Uterus (tissue), 2 donors: ENCODE data around the gene NPC2.

Experiments
- CTCF ChIP-seq, 4 experiments: fragments of 200-600 bp in 2 of 4; fragments of 450-650 bp in 2 of 4; sonication (generic) in 2 of 4; IDR thresholded peaks; one replicate each; pipeline ENCODE4 v1.5.1; 2016 to 2019; ENCODE audit warnings: antibody characterized with exemption in 4 of 4, mild to moderate bottlenecking in 2 of 4, moderate library complexity in 1 of 4
- POLR2A ChIP-seq, 2 donors: fragments of 450-650 bp; IDR thresholded peaks; one replicate each; pipeline ENCODE4 v1.6.1; 2016; ENCODE audit warnings: antibody characterized with exemption in 2 of 2, mild to moderate bottlenecking in 1 of 2, moderate library complexity in 1 of 2

DNA sequence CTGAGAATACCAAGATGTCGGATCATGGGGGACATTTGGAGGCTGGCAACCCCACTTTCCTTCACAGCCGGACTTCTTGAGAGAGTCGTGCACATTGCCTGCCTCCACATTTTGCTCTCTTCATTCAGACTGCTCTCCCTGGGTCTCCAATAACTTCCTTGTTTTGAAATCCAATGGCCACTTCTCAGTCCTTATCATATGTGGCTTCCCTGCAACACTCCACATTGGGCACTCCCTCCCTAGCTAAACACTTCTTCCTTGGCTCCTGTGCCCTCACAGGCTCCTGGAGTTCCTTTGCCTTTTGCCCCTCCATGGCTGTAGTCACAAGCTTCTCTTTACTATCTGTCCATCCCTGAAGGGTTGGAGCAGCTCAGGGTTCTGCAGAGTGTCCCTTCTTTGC is 30.1 kb downstream of the NPC2 start:
- TF ChIP-seq POLR2A (IDR thresholded peaks at IDR 0.05) (no peak), CTCF (IDR thresholded peaks at IDR 0.05) (no peak)
